Prostate gland (tissue), 2 donors: ENCODE results near the gene SETD3.

Source experiments
- CTCF ChIP-seq, 4 experiments: fragments of 200-600 bp in 2 of 4; fragments of 450-650 bp in 2 of 4; sonication (generic) in 2 of 4; IDR thresholded peaks; 1 replicate in 3 of 4; 2 replicates in 1 of 4; pipeline ENCODE4 v1.5.1; 2016 to 2019; ENCODE audit warnings: antibody characterized with exemption in 4 of 4, mild to moderate bottlenecking in 2 of 4, moderate library complexity in 2 of 4
- POLR2A ChIP-seq: fragments of 450-650 bp; IDR thresholded peaks from one replicate; pipeline ENCODE4 v1.6.1; 2016; ENCODE audit warnings: antibody characterized with exemption, mild to moderate bottlenecking
- POLR2AphosphoS5 ChIP-seq: sonication (generic); formaldehyde crosslinking; IDR thresholded peaks from one replicate; pipeline ENCODE4 v1.6.1; 2017; ENCODE audit warnings: antibody characterized with exemption

GRCh38 chr14:99513946-99514551 is 33.4 kb upstream of the SETD3 start:
- TF ChIP-seq CTCF (IDR thresholded peaks at IDR 0.05) (no peak), POLR2AphosphoS5 (no peak), POLR2A (no peak)
